ENCODE results near the gene TSHZ2. TPM values are rescaled to one million over a fixed set of nuclear protein-coding genes. Genes with fewer than 3 reads are reported as not detected.

Gene TSHZ2
- total RNA-seq, 3 donors from 2014 or later, result 31.7 to 106 (median 59.6) TPM

- intact Hi-C loops (cut with DNase I; ENCODE audit: low total_unique reads), result no loop called here
- TF ChIP-seq POLR2A (IDR thresholded peaks at IDR 0.05) (no peak), CTCF (IDR thresholded peaks at IDR 0.05) (no peak), POLR2AphosphoS5 (IDR thresholded peaks at IDR 0.05) (no peak)
- Histone ChIP-seq H3K4me1 (no peaks in the 10 kb centered on the region), H3K9me3 (no peaks in the 10 kb centered on the region), H3K4me3 (no peak overlapping the region), H3K36me3 (no peaks in the 10 kb centered on the region), H3K27ac (no peak overlapping the region), H3K27me3 (no peaks in the 10 kb centered on the region)
- DNase-seq (ENCODE audit: low spot score in 2 of 2), result no peak
Measured at GRCh38 chr20:53227523-53227922, 255.4 kb downstream of the TSHZ2 start.

GRCh38 chr20:53231061-53231460 is 258.9 kb downstream of the TSHZ2 start:
- TF ChIP-seq POLR2AphosphoS5 (IDR thresholded peaks at IDR 0.05) (no peak), POLR2A (IDR thresholded peaks at IDR 0.05) (no peak), CTCF (IDR thresholded peaks at IDR 0.05) (no peak)
- intact Hi-C loops (cut with DNase I; ENCODE audit: low total_unique reads), result no loop called here
- Histone ChIP-seq H3K27ac (no peak overlapping the region), H3K4me1 (no peaks in the 10 kb centered on the region), H3K36me3 (no peaks in the 10 kb centered on the region), H3K4me3 (no peak overlapping the region), H3K27me3 (no peaks in the 10 kb centered on the region), H3K9me3 (no peaks in the 10 kb centered on the region)
- DNase-seq (ENCODE audit: low spot score in 2 of 2), result no peak

GRCh38 chr20:53237461-53237860 is 265.3 kb downstream of the TSHZ2 start:
- peaks cover 3 to 5% of the 10 kb centered on the region in 2 donors for H3K9me3 ChIP-seq
- no peak overlapping the region for H3K27ac ChIP-seq
- no peak for DNase-seq (ENCODE audit: low spot score in 2 of 2)
- no peaks in the 10 kb centered on the region for H3K27me3 ChIP-seq
- intact Hi-C loops (cut with DNase I; ENCODE audit: low total_unique reads), result no loop called here
- H3K4me1 ChIP-seq, result no peaks in the 10 kb centered on the region
- TF ChIP-seq CTCF (IDR thresholded peaks at IDR 0.05) (no peak), POLR2A (IDR thresholded peaks at IDR 0.05) (no peak), POLR2AphosphoS5 (IDR thresholded peaks at IDR 0.05) (no peak)
- no peak overlapping the region for H3K4me3 ChIP-seq
- no peaks in the 10 kb centered on the region for H3K36me3 ChIP-seq

- no peaks in the 10 kb centered on the region for H3K4me1 ChIP-seq
- no peak for TF ChIP-seq CTCF (IDR thresholded peaks at IDR 0.05)
- no peak for TF ChIP-seq POLR2AphosphoS5 (IDR thresholded peaks at IDR 0.05)
- no peaks in the 10 kb centered on the region for H3K27me3 ChIP-seq
- H3K27ac ChIP-seq, result no peak overlapping the region
- H3K9me3 ChIP-seq, result peaks cover 3 to 5% of the 10 kb centered on the region in 2 donors
- no peaks in the 10 kb centered on the region for H3K36me3 ChIP-seq
- intact Hi-C loops (cut with DNase I; ENCODE audit: low total_unique reads), result no loop called here
- H3K4me3 ChIP-seq, result no peak overlapping the region
- no peak for DNase-seq (ENCODE audit: low spot score in 2 of 2)
Measured at GRCh38 chr20:53238121-53238660, 266.0 kb downstream of the TSHZ2 start.

- Histone ChIP-seq H3K27ac (no peak overlapping the region), H3K9me3 (no peaks in the 10 kb centered on the region), H3K27me3 (no peaks in the 10 kb centered on the region), H3K36me3 (no peaks in the 10 kb centered on the region), H3K4me3 (no peak overlapping the region), H3K4me1 (no peaks in the 10 kb centered on the region)
- intact Hi-C loops (cut with DNase I; ENCODE audit: low total_unique reads), result no loop called here
- TF ChIP-seq POLR2A (IDR thresholded peaks at IDR 0.05) (no peak), CTCF (IDR thresholded peaks at IDR 0.05) (no peak), POLR2AphosphoS5 (IDR thresholded peaks at IDR 0.05) (no peak)
- no peak for DNase-seq (ENCODE audit: low spot score in 2 of 2)
Measured at GRCh38 chr20:53243152-53243551, 271.0 kb downstream of the TSHZ2 start.

All from breast epithelium (tissue), 4 donors.